ENCODE data around the gene SLC12A8. TPM values are rescaled to one million over a fixed set of nuclear protein-coding genes. Genes with fewer than 3 reads are reported as not detected.

The SLC12A8 gene
- total and polyA plus RNA-seq, 4 experiments from 2014 or later: not detected

DNA sequence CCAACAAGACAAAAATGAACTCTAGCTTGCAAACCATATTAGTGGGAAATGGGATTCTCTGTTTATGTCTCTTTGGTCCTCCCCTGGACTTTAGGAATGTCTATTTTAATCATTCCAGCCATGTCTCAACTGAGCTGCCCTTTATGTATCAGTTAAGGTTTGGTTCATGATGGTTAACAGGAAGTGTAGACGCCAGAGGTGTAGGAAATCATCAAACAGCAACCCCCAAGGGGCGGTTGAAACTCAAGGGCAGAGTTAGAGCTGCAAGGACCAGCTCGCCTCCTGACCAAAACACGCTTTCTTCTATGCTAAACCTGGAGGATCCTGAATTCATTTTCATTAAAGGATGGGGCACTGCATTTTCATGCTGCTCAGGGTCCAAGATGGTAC, 103.0 kb downstream of the SLC12A8 start:
- Mint-ChIP-seq H3K4me1 (no peaks in the 10 kb centered on the region), H3K4me3 (no peak overlapping the region), H3K36me3 (no peaks in the 10 kb centered on the region), H3K9me3 (peaks cover 0 to 10% (median 3%) of the 10 kb centered on the region in 8 donors), H3K27ac (no peak overlapping the region), H3K27me3 (peaks cover 1 to 4% of the 10 kb centered on the region in 2 donors)
- intact Hi-C loops (cut with micrococcal nuclease): no loop called here
- no peak for DNase-seq
- POLR2A ChIA-PET (ENCODE audit: partially characterized antibody): no interaction called here
- Histone ChIP-seq H3K9me3 (ENCODE audit: control insufficient read depth in 1 of 2, low read length in 2 of 2) (no peaks in the 10 kb centered on the region), H3K4me1 (ENCODE audit: insufficient read depth, low read length) (no peaks in the 10 kb centered on the region), H3K27me3 (ENCODE audit: insufficient read depth, low read length) (no peaks in the 10 kb centered on the region), H3K27ac (ENCODE audit: low read depth, low read length) (no peak overlapping the region), H3K36me3 (ENCODE audit: insufficient read depth, low read length) (no peaks in the 10 kb centered on the region), H3K4me3 (ENCODE audit: low read length in 2 of 2) (no peak overlapping the region)
- CTCF ChIA-PET (ENCODE audit: partially characterized antibody): no interaction called here

DNA sequence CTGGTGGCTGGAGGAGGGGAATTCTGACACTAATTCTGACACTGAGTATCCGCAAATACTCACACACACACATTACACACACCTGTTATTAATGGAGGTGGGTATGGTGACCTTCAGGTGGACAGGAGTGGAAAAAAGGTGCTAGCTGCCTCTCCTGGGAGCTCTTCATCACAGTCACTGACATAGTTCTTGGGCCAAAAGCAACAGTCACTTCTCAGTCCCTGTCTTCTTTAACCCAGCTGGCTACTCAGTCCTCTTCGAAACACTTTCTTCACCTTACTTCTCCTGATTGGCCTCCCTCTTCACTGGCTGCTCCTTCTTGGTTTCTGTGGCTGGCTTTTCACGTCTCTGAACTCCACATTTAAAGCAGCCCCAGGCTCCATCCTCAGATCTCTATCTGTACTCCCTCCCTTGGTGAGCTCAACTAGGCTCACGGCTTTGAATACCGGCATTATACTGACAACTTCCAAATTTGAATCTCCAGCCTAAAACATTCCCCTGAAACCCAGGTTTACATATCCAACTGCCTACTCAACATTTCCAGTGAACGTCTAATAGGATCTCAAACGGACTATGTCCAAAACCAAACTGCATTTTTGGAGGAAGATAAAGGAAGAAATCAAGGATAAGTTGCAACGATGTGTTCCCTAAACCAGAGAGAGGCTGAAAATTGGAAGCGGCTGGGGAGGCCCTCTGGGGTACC, 103.6 kb downstream of the SLC12A8 start:
- Mint-ChIP-seq H3K36me3 (no peaks in the 10 kb centered on the region), H3K27ac (no peak overlapping the region), H3K4me3 (no peak overlapping the region), H3K27me3 (peaks cover 1 to 4% of the 10 kb centered on the region in 2 donors), H3K9me3 (peaks cover 0 to 10% (median 3%) of the 10 kb centered on the region in 8 donors), H3K4me1 (no peaks in the 10 kb centered on the region)
- ChIA-PET CTCF (ENCODE audit: partially characterized antibody) (no interaction called here), POLR2A (ENCODE audit: partially characterized antibody) (no interaction called here)
- no peak overlapping the region for H3K27ac ChIP-seq (ENCODE audit: low read depth, low read length)
- H3K36me3 ChIP-seq (ENCODE audit: insufficient read depth, low read length): no peaks in the 10 kb centered on the region
- no peak for DNase-seq
- H3K4me3 ChIP-seq (ENCODE audit: low read length in 2 of 2): no peak overlapping the region
- no peaks in the 10 kb centered on the region for H3K4me1 ChIP-seq (ENCODE audit: insufficient read depth, low read length)
- intact Hi-C loops (cut with micrococcal nuclease): no loop called here
- no peaks in the 10 kb centered on the region for H3K27me3 ChIP-seq (ENCODE audit: insufficient read depth, low read length)
- no peaks in the 10 kb centered on the region for H3K9me3 ChIP-seq (ENCODE audit: control insufficient read depth in 1 of 2, low read length in 2 of 2)

DNA sequence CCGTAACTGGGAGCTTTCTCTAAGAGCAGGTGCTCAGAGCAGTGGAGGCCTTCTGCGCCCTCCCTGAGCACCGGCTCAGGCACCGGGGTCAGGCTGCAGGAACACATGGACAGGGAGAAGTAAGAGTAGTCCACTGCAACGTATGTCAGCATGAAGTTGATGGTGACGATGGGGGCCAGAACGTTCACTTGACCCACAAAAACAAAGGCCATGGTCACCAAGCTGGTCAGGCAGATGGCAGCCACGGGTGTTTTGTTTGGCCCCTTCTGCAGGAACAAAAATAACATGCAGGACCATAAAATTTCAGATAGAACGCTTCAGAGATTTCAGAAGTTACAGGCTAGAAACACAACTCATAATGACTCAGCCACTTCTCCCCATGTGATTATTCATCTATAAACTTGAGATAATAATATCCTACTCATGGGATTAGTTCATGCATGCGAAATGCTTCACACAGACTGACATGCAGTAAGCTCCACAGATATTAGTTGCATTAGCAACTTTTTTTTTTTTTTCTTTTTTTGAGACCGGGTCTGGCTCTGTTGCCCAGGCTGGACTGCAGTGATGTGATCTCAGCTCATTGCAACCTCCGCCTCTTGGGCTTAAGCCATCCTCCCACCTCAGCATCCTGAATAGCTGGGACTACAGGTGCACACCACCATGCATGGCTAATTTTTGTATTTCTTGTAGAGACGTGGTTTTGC, 104.5 kb downstream of the SLC12A8 start:
- intact Hi-C loops (cut with micrococcal nuclease): no loop called here
- H3K36me3 ChIP-seq (ENCODE audit: insufficient read depth, low read length): no peaks in the 10 kb centered on the region
- DNase-seq: no peak
- ChIA-PET CTCF (ENCODE audit: partially characterized antibody) (no interaction called here), POLR2A (ENCODE audit: partially characterized antibody) (no interaction called here)
- no peaks in the 10 kb centered on the region for H3K9me3 ChIP-seq (ENCODE audit: control insufficient read depth in 1 of 2, low read length in 2 of 2)
- H3K4me1 Mint-ChIP-seq: no peaks in the 10 kb centered on the region
- H3K27ac Mint-ChIP-seq: no peak overlapping the region
- peaks cover 0 to 10% (median 3%) of the 10 kb centered on the region in 8 donors for H3K9me3 Mint-ChIP-seq
- no peak overlapping the region for H3K4me3 ChIP-seq (ENCODE audit: low read length in 2 of 2)
- H3K27me3 Mint-ChIP-seq: peaks cover 1 to 4% of the 10 kb centered on the region in 2 donors
- no peak overlapping the region for H3K4me3 Mint-ChIP-seq
- no peaks in the 10 kb centered on the region for H3K4me1 ChIP-seq (ENCODE audit: insufficient read depth, low read length)
- no peaks in the 10 kb centered on the region for H3K27me3 ChIP-seq (ENCODE audit: insufficient read depth, low read length)
- H3K36me3 Mint-ChIP-seq: no peaks in the 10 kb centered on the region
- no peak overlapping the region for H3K27ac ChIP-seq (ENCODE audit: low read depth, low read length)

DNA sequence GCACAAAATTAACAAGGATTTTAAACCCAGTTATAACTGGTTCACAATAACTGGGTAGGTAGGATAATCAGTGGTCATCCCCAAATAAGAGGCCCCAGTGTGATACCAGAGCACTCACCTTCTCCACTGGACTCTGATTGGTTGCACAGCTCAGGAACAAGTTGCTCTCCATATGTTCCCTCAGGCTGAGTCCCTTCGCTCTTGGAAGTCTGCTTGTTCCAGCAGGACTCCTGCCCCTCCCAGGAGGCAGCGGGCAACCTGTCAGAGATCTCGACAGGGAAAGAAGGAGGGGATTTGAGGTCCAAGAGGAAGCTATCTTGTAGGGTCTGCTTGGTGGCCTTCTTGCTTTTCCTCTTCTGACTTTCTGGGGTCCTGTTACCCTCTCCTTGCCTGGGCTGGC, 105.2 kb downstream of the SLC12A8 start:
- Mint-ChIP-seq H3K27me3 (peaks cover 2 to 4% of the 10 kb centered on the region in 2 donors), H3K4me1 (no peaks in the 10 kb centered on the region), H3K27ac (no peak overlapping the region), H3K36me3 (no peaks in the 10 kb centered on the region), H3K9me3 (peaks cover 0 to 10% (median 3%) of the 10 kb centered on the region in 8 donors), H3K4me3 (no peak overlapping the region)
- Histone ChIP-seq H3K27me3 (ENCODE audit: insufficient read depth, low read length) (peaks cover under 1% of the 10 kb centered on the region), H3K4me1 (ENCODE audit: insufficient read depth, low read length) (no peaks in the 10 kb centered on the region), H3K4me3 (ENCODE audit: low read length in 2 of 2) (no peak overlapping the region), H3K36me3 (ENCODE audit: insufficient read depth, low read length) (no peaks in the 10 kb centered on the region), H3K9me3 (ENCODE audit: control insufficient read depth in 1 of 2, low read length in 2 of 2) (no peaks in the 10 kb centered on the region), H3K27ac (ENCODE audit: low read depth, low read length) (no peak overlapping the region)
- DNase-seq: no peak
- ChIA-PET CTCF (ENCODE audit: partially characterized antibody) (no interaction called here), POLR2A (ENCODE audit: partially characterized antibody) (no interaction called here)
- intact Hi-C loops (cut with micrococcal nuclease): no loop called here

DNA sequence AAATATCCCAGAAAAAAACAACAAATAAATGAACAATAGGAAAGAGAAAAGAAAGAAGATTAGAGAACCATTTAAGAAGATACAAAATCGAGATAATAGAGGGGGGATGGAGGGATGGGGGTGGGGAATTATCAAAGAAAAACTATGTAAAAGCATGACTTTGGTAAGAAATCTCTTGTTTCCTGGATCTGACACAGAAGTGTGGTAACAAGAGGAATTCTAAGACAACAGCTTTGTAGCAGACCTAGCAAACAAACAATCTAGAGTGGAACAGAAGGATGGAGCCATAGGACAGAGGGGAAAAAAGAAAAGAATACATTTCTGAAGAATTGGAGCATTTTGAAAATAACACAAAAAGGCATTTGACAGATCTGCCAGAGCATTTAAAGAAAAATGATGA, 107.4 kb downstream of the SLC12A8 start:
- CTCF ChIA-PET (ENCODE audit: partially characterized antibody): no interaction called here
- H3K27me3 Mint-ChIP-seq: peaks cover 4 to 8% of the 10 kb centered on the region in 2 donors
- H3K36me3 Mint-ChIP-seq: no peaks in the 10 kb centered on the region

GRCh38 chr3:125104639-125105038, 107.9 kb downstream of the SLC12A8 start:
- POLR2A ChIA-PET (ENCODE audit: partially characterized antibody): no interaction called here
- Histone ChIP-seq H3K9me3 (ENCODE audit: control insufficient read depth in 1 of 2, low read length in 2 of 2) (no peaks in the 10 kb centered on the region), H3K36me3 (ENCODE audit: insufficient read depth, low read length) (no peaks in the 10 kb centered on the region), H3K4me1 (ENCODE audit: insufficient read depth, low read length) (no peaks in the 10 kb centered on the region), H3K27me3 (ENCODE audit: insufficient read depth, low read length) (peaks cover 5% of the 10 kb centered on the region), H3K4me3 (ENCODE audit: low read length in 2 of 2) (no peak overlapping the region), H3K27ac (ENCODE audit: low read depth, low read length) (no peak overlapping the region)
- H3K36me3 Mint-ChIP-seq: peaks cover 0 to 4% of the 10 kb centered on the region in 2 donors
- DNase-seq: no peak
- peaks cover 3 to 15% (median 8%) of the 10 kb centered on the region in 8 donors for H3K9me3 Mint-ChIP-seq
- no peaks in the 10 kb centered on the region for H3K4me1 Mint-ChIP-seq
- peaks cover 6 to 10% of the 10 kb centered on the region in 2 donors for H3K27me3 Mint-ChIP-seq
- intact Hi-C loops (cut with micrococcal nuclease): no loop called here
- H3K4me3 Mint-ChIP-seq: no peak overlapping the region
- no peak overlapping the region for H3K27ac Mint-ChIP-seq
- CTCF ChIA-PET (ENCODE audit: partially characterized antibody): no interaction called here

More for the DNA sequence above, 107.4 kb downstream of the SLC12A8 start:
- no peaks in the 10 kb centered on the region for H3K4me1 Mint-ChIP-seq
- no peak for DNase-seq
- H3K4me1 ChIP-seq (ENCODE audit: insufficient read depth, low read length): no peaks in the 10 kb centered on the region
- H3K27ac Mint-ChIP-seq: no peak overlapping the region
- POLR2A ChIA-PET (ENCODE audit: partially characterized antibody): no interaction called here
- H3K9me3 ChIP-seq (ENCODE audit: control insufficient read depth in 1 of 2, low read length in 2 of 2): no peaks in the 10 kb centered on the region
- H3K4me3 ChIP-seq (ENCODE audit: low read length in 2 of 2): no peak overlapping the region
- H3K27ac ChIP-seq (ENCODE audit: low read depth, low read length): no peak overlapping the region
- H3K27me3 ChIP-seq (ENCODE audit: insufficient read depth, low read length): peaks cover 5% of the 10 kb centered on the region
- no peak overlapping the region for H3K4me3 Mint-ChIP-seq
- intact Hi-C loops (cut with micrococcal nuclease): no loop called here
- no peaks in the 10 kb centered on the region for H3K36me3 ChIP-seq (ENCODE audit: insufficient read depth, low read length)
- peaks cover 0 to 10% (median 5%) of the 10 kb centered on the region in 8 donors for H3K9me3 Mint-ChIP-seq

GRCh38 chr3:125103406-125103805, 109.1 kb downstream of the SLC12A8 start:
- H3K27ac ChIP-seq (ENCODE audit: low read depth, low read length): no peak overlapping the region
- CTCF ChIA-PET (ENCODE audit: partially characterized antibody): interaction anchor here (0.8 kb wide), 1 partner anchor 71 kb away, joined by 3 read pairs; no protein-coding TSS in a partner anchor
- no peaks in the 10 kb centered on the region for H3K36me3 ChIP-seq (ENCODE audit: insufficient read depth, low read length)

More at GRCh38 chr3:125103406-125103805, 109.1 kb downstream of the SLC12A8 start:
- H3K4me1 Mint-ChIP-seq: no peaks in the 10 kb centered on the region
- Histone ChIP-seq H3K4me1 (ENCODE audit: insufficient read depth, low read length) (no peaks in the 10 kb centered on the region), H3K9me3 (ENCODE audit: control insufficient read depth in 1 of 2, low read length in 2 of 2) (no peaks in the 10 kb centered on the region), H3K4me3 (ENCODE audit: low read length in 2 of 2) (no peak overlapping the region), H3K27me3 (ENCODE audit: insufficient read depth, low read length) (peaks cover 5% of the 10 kb centered on the region)
- H3K4me3 Mint-ChIP-seq: no peak overlapping the region
- H3K9me3 Mint-ChIP-seq: peaks cover 3 to 21% (median 14%) of the 10 kb centered on the region in 8 donors
- POLR2A ChIA-PET (ENCODE audit: partially characterized antibody): no interaction called here
- H3K27ac Mint-ChIP-seq: no peak overlapping the region
- H3K27me3 Mint-ChIP-seq: peaks cover 6 to 10% of the 10 kb centered on the region in 2 donors
- intact Hi-C loops (cut with micrococcal nuclease): no loop called here
- DNase-seq: no peak
- peaks cover 0 to 8% of the 10 kb centered on the region in 2 donors for H3K36me3 Mint-ChIP-seq
